Vagina (tissue), 2 donors: Measurements from ENCODE around the gene EP400.

Experiments used
- CTCF ChIP-seq, 3 experiments: fragments of 450-650 bp in 2 of 3; fragments of 200-600 bp in 1 of 3; sonication (generic) in 1 of 3; IDR thresholded peaks; one replicate each; pipeline ENCODE4 v1.5.1; 2017 to 2019; ENCODE audit warnings: antibody characterized with exemption in 3 of 3, mild to moderate bottlenecking in 2 of 3, moderate library complexity in 2 of 3
- POLR2A ChIP-seq, 2 donors: fragments of 450-650 bp; IDR thresholded peaks; one replicate each; pipeline ENCODE4 v1.6.1; 2017; ENCODE audit warnings: antibody characterized with exemption in 2 of 2, mild to moderate bottlenecking in 2 of 2, moderate library complexity in 2 of 2
- POLR2AphosphoS5 ChIP-seq, 2 donors: sonication (generic); formaldehyde crosslinking; IDR thresholded peaks; one replicate each; pipeline ENCODE4 v1.9.0; 2017; ENCODE audit warnings: antibody characterized with exemption in 2 of 2, mild to moderate bottlenecking in 2 of 2, low read depth in 1 of 2; ENCODE audit not compliant: insufficient read depth in 1 of 2

DNA sequence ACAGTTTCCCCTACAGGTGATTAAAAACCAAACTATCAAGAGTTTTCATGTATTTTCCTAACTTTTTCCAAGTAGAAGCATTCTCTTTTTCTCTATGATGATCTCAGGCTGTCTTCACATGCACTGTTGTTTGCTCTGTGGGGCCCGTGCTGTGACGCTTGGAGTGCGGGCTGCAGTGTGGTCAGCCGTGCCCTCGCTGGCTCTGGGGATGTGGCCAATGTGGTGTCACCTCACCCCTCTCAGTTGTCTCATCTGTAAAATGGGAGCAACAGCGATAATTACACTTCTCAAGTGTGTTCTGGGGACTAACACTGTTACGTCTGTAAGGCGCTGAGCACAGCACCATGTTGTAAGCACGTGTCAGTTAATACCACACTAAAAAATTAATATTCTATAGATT is 165.8 kb downstream of the EP400 start:
- TF ChIP-seq CTCF (IDR thresholded peaks at IDR 0.05) = no peak
- no peak for TF ChIP-seq POLR2AphosphoS5 (IDR thresholded peaks at IDR 0.05; ENCODE audit: insufficient read depth in 1 of 2, low read depth in 1 of 2)
- no peak for TF ChIP-seq POLR2A (IDR thresholded peaks at IDR 0.05)
